ENCODE data around the gene PLEKHH2. TPM values are rescaled to one million over a fixed set of nuclear protein-coding genes. Genes with fewer than 3 reads are reported as not detected.

Gene PLEKHH2
- total and polyA plus RNA-seq, 4 donors, result 2.5 to 311 (median 18.3) TPM

GRCh38 chr2:43764086-43764705 is 127.1 kb downstream of the PLEKHH2 start:
- Histone ChIP-seq H3K9ac (ENCODE audit: insufficient read depth in 1 of 2, low read length in 2 of 2) (no peak overlapping the region), H3K27me3 (ENCODE audit: control insufficient read depth in 3 of 3, insufficient read depth in 3 of 3, low read length in 2 of 3) (no peaks in the 10 kb centered on the region), H3K4me3 (no peak overlapping the region), H3K9me3 (ENCODE audit: control insufficient read depth in 4 of 4, insufficient read depth in 3 of 4, low read length in 3 of 4) (peaks cover 0 to 2% (median 0%) of the 10 kb centered on the region in 4 donors), H3K27ac (ENCODE audit: low read depth in 1 of 2, low read length in 1 of 2) (no peak overlapping the region), H3K4me1 (ENCODE audit: control insufficient read depth in 5 of 5, insufficient read depth in 5 of 5, low read length in 5 of 5) (peaks cover 0 to 9% (median 0%) of the 10 kb centered on the region in 5 donors), H3K36me3 (ENCODE audit: control insufficient read depth in 4 of 4, insufficient read depth in 4 of 4, low read length in 4 of 4) (peaks cover 0 to 51% (median 20%) of the 10 kb centered on the region in 4 donors)
- no peak for TF ChIP-seq CTCF (IDR thresholded peaks at IDR 0.05; ENCODE audit: control extremely low read depth, extremely low read depth)
- no peak for ATAC-seq (ENCODE audit: insufficient read depth, low FRiP score)
- WGBS, 2 donors, result 50 to 74% methylated on average over 1 of the region's 1 CpG
- no peak for DNase-seq

- 91 to 94% methylated on average over 4 of the region's 4 CpGs for WGBS, 2 donors
- Histone ChIP-seq H3K9me3 (ENCODE audit: control insufficient read depth in 4 of 4, insufficient read depth in 3 of 4, low read length in 3 of 4) (peaks cover 0 to 2% (median 0%) of the 10 kb centered on the region in 4 donors), H3K36me3 (ENCODE audit: control insufficient read depth in 4 of 4, insufficient read depth in 4 of 4, low read length in 4 of 4) (peaks cover 0 to 40% (median 15%) of the 10 kb centered on the region in 4 donors), H3K27ac (ENCODE audit: low read depth in 1 of 2, low read length in 1 of 2) (no peak overlapping the region), H3K4me3 (no peak overlapping the region), H3K9ac (ENCODE audit: insufficient read depth in 1 of 2, low read length in 2 of 2) (no peak overlapping the region), H3K27me3 (ENCODE audit: control insufficient read depth in 3 of 3, insufficient read depth in 3 of 3, low read length in 2 of 3) (no peaks in the 10 kb centered on the region), H3K4me1 (ENCODE audit: control insufficient read depth in 5 of 5, insufficient read depth in 5 of 5, low read length in 5 of 5) (peaks cover 0 to 7% (median 0%) of the 10 kb centered on the region in 5 donors)
- ATAC-seq (ENCODE audit: insufficient read depth, low FRiP score) (no peak), DNase-seq (no peak)
- TF ChIP-seq CTCF (IDR thresholded peaks at IDR 0.05; ENCODE audit: control extremely low read depth, extremely low read depth), result no peak
Measured at GRCh38 chr2:43766006-43766405, 128.9 kb downstream of the PLEKHH2 start.

- no peaks in the 10 kb centered on the region for H3K27me3 ChIP-seq (ENCODE audit: control insufficient read depth in 3 of 3, insufficient read depth in 3 of 3, low read length in 2 of 3)
- TF ChIP-seq CTCF (IDR thresholded peaks at IDR 0.05; ENCODE audit: control extremely low read depth, extremely low read depth), result no peak
- no peaks in the 10 kb centered on the region for H3K9me3 ChIP-seq (ENCODE audit: control insufficient read depth in 4 of 4, insufficient read depth in 3 of 4, low read length in 3 of 4)
- H3K27ac ChIP-seq (ENCODE audit: low read depth in 1 of 2, low read length in 1 of 2), result peak within 1 kb of the TSS; percentile 76 to 90
- H3K4me3 ChIP-seq, result peak within 1 kb of the TSS; percentile 69
- DNase-seq (peak; percentile 94 to 97 (median 97)), ATAC-seq (ENCODE audit: insufficient read depth, low FRiP score) (peak; percentile 99)
- peaks cover 4 to 9% (median 7%) of the 10 kb centered on the region in 4 donors for H3K36me3 ChIP-seq (ENCODE audit: control insufficient read depth in 4 of 4, insufficient read depth in 4 of 4, low read length in 4 of 4)
- peak within 1 kb of the TSS; percentile 98 to 99 for H3K9ac ChIP-seq (ENCODE audit: insufficient read depth in 1 of 2, low read length in 2 of 2)
- H3K4me1 ChIP-seq (ENCODE audit: control insufficient read depth in 5 of 5, insufficient read depth in 5 of 5, low read length in 5 of 5), result peaks cover 0 to 19% (median 4%) of the 10 kb centered on the region in 5 donors
- WGBS, 2 donors, result 0 to 1% methylated on average over 31 of the region's 31 CpGs
Measured at GRCh38 chr2:43773876-43774613, 137.0 kb downstream of the PLEKHH2 start, which contains the start of gene DYNC2LI1. Gene DYNC2LI1 (plus strand): TSS chr2:43774039. CDS start chr2:43774139, 100 bp downstream.

Data from lung (tissue), 12 donors.